ENCODE measurements around the gene SHC4. TPM values are rescaled to one million over a fixed set of nuclear protein-coding genes. Genes with fewer than 3 reads are reported as not detected.

Gene SHC4
- total and polyA plus RNA-seq, 2 of the 13 experiments (the other 11 are each of a cell fraction or from before 2014, with no cell fraction given): 0.04 TPM; not detected in 1

DNA sequence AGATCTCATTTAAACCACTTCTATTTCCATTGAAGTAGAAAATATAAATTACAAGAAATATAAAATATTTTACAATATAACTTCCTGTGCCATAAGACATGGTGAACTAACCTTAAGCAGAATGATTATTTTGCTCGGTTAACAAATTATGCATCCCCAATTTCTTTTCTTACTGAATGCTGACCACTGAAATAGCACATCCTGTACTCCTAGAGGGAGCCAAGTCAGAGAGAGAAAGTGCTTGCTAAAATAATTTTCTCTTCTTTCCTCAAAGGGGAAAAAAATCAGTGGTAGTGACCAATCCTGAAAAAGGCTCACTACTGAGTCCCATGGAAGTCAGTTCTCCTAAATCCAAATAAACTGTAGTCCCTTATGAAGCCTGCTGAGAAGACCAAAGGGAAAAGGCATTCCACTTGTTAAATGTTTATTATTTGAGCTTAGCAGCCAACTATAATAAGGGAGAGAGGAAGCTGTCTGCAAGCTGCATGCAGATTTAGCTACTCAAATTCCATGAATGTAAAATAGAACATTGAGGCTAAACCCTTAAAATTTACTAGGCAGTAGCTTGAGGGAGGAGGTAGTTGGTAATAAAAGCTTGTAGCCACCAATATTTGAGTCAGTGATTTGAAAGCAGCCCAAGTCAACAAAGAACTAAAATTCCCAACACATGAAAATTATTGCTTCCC lies 185.9 kb downstream of the SHC4 start:
- no peaks in the 10 kb centered on the region for H3K79me2 ChIP-seq (ENCODE audit: insufficient read depth, low read length)
- in situ Hi-C loops (cut with HindIII; ENCODE audit: extremely low pct_ligation_motif_present, low pct_unique_long_range_greater_than_20kb): no loop called here
- no peaks in the 10 kb centered on the region for H3K9me3 ChIP-seq (ENCODE audit: low read length)
- H3K36me3 ChIP-seq (replicated peaks in 1 of 2; ENCODE audit: control insufficient read depth in 1 of 2, insufficient read depth in 2 of 2, low read length in 2 of 2): peaks cover 3 to 14% of the 10 kb centered on the region in 2 experiments; a peak in 3 of 5 replicates
- intact Hi-C loops (cut with micrococcal nuclease; ENCODE audit: unreplicated experiment): no loop called here
- ATAC-seq (no peak), DNase-seq (ENCODE audit: low spot score) (no peak), FAIRE-seq (no peak)
- TF ChIP-seq ATF3 (CRISPR knock-in tag; IDR thresholded peaks at IDR 0.05) (no peak), ZNF878 (CRISPR knock-in tag; IDR thresholded peaks at IDR 0.05) (no peak), FOSL1 (CRISPR knock-in tag; IDR thresholded peaks at IDR 0.05; ENCODE audit: borderline replicate concordance) (no peak), TRAFD1 (CRISPR knock-in tag; IDR thresholded peaks at IDR 0.05; ENCODE audit: borderline replicate concordance) (no peak), PRDM10 (CRISPR knock-in tag; IDR thresholded peaks at IDR 0.05; ENCODE audit: low read depth) (no peak), ATF7 (IDR thresholded peaks at IDR 0.05) (no peak), ATF7 (CRISPR knock-in tag; IDR thresholded peaks at IDR 0.05) (no peak), FIP1L1 (IDR thresholded peaks at IDR 0.05; ENCODE audit: borderline replicate concordance, insufficient read depth, low read depth, low read length) (no peak), HIVEP1 (CRISPR knock-in tag; IDR thresholded peaks at IDR 0.05) (no peak), CBX1 (IDR thresholded peaks at IDR 0.05; ENCODE audit: low read depth) (no peak), ZMYM4 (CRISPR knock-in tag; IDR thresholded peaks at IDR 0.05) (no peak), HCFC1 (IDR thresholded peaks at IDR 0.05; ENCODE audit: low read depth, low read length) (no peak), ZNF800 (CRISPR knock-in tag; IDR thresholded peaks at IDR 0.05) (no peak)
- TF ChIP-seq, protein P1, sequence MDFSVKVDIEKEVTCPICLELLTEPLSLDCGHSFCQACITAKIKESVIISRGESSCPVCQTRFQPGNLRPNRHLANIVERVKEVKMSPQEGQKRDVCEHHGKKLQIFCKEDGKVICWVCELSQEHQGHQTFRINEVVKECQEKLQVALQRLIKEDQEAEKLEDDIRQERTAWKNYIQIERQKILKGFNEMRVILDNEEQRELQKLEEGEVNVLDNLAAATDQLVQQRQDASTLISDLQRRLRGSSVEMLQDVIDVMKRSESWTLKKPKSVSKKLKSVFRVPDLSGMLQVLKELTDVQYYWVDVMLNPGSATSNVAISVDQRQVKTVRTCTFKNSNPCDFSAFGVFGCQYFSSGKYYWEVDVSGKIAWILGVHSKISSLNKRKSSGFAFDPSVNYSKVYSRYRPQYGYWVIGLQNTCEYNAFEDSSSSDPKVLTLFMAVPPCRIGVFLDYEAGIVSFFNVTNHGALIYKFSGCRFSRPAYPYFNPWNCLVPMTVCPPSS (IDR thresholded peaks at IDR 0.05): no peak
- no peak overlapping the region for H3K27ac ChIP-seq (ENCODE audit: extremely low read length, insufficient read depth, low read length)
- H3K27me3 ChIP-seq (ENCODE audit: control insufficient read depth in 1 of 2, insufficient read depth in 2 of 2, low read length in 2 of 2): no peaks in the 10 kb centered on the region; a peak in 1 of 5 replicates
- 97% methylated on average over 1 of the region's 1 CpG for WGBS (ENCODE audit: low lambda C conversion rate)
- no TSS peak for BruUV-seq (replicated peaks)
- H2AFZ ChIP-seq (ENCODE audit: low read length): no peak overlapping the region
- H3K4me3 ChIP-seq (replicated peaks in 1 of 3; ENCODE audit: insufficient read depth in 1 of 3, low read depth in 2 of 3, low read length in 3 of 3): no peak overlapping the region
- no peaks in the 10 kb centered on the region for H3K4me1 ChIP-seq (ENCODE audit: insufficient read depth, low read length)
- POLR2A ChIA-PET: no interaction called here
- no peaks in the 10 kb centered on the region for H4K20me1 ChIP-seq (ENCODE audit: insufficient read depth, low read length)
- CTCF ChIA-PET (ENCODE audit: low intra/inter-chr PET ratio, low total read pairs): no interaction called here
- no peak overlapping the region for H3K9ac ChIP-seq (ENCODE audit: insufficient read depth, low read depth, low read length)
- no peak overlapping the region for H3K4me2 ChIP-seq (ENCODE audit: low read depth, low read length)
